HG03457 (cell line): Measurements from ENCODE around the gene SND1.

Experiments used
- ATAC-seq: cut with Tn5 transposase; IDR thresholded peaks from one replicate; pipeline ENCODE4 v1.9.1; 2021; ENCODE audit warnings: moderate number of reproducible peaks; ENCODE audit not compliant: unreplicated experiment

Gene SND1

DNA sequence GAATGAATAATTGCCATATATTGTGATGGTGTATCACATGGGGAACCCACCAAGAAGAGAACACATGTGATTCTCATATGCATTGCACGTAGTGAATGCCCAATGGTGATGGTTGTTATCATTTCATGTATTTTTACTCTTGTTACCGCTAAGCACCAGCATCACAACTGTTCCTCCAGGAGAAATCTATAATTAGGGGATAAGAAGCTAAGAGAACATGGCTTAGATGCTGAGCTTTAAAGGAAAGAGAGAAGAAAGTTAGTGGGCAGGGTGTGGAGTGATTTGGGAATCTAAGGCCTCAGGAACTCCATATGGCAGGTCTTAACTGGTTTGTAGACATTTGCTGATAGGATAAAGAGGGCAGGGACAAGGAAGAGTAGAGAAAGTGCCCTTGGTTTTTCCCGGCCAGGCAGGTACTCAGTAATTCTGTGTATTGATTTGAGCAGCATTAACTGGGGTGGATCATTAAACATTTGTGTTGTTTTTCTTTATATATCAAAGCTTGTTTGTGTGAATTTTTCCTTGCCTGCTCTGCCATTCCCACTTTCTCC, 233.3 kb downstream of the SND1 start:
- ATAC-seq, result no peak

GRCh38 chr7:127885843-127886242, 233.8 kb downstream of the SND1 start:
- ATAC-seq, result no peak

DNA sequence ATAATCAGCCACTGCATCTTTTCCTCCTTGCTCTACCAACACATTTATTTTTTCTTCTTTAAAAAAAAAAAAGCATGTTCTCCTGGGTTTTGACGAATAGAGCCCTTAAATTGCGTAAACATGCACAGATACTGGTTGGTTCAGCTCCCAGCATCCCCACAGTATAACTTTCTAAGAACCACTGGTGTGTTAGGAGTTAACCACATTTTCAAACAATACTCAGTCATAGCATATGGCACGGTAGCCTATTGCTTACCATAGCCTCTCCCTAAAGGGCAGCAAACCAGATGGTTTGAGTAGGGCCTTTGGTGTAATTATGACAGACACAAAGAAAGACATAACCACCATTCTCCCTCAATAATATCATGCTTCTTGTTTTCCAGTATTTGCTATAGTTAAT, 234.3 kb downstream of the SND1 start:
- no peak for ATAC-seq

GRCh38 chr7:127887096-127887495, 235.1 kb downstream of the SND1 start:
- no peak for ATAC-seq

DNA sequence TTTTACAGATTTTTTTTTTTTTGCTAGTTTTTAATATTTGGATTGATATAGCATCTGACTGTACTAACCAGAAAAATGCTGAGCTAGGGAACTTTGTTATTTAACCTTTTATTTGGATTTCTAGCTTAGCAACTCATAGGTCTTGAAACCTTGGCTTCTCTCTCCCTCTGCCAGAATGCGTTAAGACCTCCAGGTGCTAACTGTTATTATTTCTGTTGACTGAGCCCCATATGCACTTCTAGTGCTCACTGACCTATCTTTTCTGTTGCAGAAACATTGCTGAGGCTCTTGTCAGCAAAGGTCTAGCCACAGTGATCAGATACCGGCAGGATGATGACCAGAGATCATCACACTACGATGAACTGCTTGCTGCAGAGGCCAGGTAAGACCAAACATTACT, 235.6 kb downstream of the SND1 start:
- ATAC-seq, result no peak

- ATAC-seq, result no peak
Observed at GRCh38 chr7:127888411-127888810, 236.4 kb downstream of the SND1 start.

DNA sequence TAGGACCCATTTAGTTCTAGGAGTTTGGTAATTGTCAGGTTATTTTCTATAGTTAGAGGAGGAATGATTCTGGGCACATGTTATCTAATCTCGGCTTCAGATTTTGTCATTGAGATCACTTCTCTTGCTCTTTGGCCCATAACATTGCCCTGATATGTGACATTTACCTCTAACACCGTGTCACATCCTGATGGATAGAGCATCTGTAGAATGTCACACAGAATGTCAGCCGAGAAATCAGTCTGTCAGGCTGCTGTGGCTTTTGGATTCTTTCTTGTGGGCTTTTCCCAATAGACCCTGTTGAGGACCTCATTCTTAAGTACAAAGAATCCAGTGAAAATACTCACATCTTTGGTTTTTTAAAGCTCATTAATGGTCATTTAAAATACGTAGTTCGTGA, 236.8 kb downstream of the SND1 start:
- no peak for ATAC-seq

DNA sequence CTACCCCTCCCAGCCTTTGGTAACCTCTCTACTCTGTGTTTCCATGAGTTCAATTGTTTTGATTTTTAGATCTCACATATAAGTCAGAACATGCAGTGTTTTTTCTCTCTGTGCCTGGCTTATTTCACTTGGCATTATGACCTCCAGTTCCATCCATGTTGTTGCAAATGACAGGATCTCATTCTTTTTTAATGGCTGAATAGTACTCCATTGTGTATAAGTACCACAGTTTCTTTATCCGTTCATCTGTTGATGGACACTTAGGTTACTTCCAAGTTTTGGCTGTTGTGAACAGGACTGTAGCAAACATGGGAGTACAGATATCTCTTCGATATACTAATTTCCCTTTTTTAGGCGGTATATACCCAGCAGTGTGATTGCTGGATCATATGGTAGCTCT, 237.7 kb downstream of the SND1 start:
- no peak for ATAC-seq

GRCh38 chr7:127890726-127891125, 238.7 kb downstream of the SND1 start:
- ATAC-seq, result no peak

- ATAC-seq, result no peak
Observed at GRCh38 chr7:127891144-127891543, 239.2 kb downstream of the SND1 start.

GRCh38 chr7:127891854-127892438, 240.0 kb downstream of the SND1 start:
- ATAC-seq, result no peak

DNA sequence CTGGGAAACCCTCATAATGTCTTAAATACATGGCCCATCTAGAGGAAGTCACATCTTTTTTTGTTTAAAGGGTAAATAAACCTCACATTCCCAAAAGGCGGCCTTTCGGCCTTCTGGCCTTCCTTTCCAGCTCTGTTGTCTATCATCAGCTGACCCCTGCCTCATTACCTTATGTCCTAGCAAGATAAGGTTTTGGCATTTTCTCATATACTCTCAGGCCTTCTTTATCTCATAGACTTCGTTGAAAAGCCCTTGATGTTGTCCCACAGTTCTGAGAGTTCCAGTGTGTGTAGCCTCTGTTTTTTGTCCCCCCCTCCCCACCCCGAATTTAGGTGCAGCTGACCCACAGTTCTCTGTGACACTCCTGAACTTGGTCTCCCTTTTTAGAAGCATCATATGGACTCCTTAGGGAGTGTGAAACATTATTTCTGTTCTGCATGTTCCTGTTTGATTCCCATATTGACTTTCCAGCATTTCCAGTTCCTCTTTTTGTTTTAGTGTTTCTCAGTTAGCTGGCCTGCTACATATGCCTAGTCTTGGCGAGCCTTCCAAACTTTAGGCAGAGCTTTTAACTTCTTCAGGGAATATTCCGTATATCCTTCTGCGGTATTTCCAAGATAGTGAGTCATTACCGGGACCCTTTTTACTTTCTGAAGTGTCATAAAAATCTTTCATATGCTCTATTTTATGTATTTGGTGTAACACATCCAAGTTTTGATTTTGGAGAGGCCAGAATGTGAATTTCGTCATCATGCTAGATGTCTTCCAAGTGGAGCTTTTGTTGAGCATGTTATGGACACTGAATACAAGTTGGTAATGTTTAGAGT, 240.7 kb downstream of the SND1 start:
- ATAC-seq, result no peak

DNA sequence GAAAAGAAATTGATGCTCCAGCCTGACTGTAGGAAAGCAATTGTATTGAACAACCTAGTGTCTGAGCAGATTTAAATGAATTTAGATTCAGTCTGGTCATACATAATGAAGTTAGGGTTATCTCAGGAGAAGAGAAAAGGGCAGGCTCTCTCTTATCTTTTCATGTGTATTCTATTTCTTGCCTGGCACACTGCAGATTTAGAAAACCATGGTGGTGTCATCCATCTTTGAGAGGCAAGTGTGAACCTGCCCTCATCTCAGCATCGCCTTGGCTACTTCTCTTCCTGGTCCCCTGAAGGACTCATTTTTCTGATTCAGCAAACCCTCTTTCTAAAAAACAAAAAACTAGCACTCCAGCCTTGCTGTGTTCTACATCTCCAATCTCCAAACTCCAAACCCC, 241.6 kb downstream of the SND1 start:
- ATAC-seq, result no peak

DNA sequence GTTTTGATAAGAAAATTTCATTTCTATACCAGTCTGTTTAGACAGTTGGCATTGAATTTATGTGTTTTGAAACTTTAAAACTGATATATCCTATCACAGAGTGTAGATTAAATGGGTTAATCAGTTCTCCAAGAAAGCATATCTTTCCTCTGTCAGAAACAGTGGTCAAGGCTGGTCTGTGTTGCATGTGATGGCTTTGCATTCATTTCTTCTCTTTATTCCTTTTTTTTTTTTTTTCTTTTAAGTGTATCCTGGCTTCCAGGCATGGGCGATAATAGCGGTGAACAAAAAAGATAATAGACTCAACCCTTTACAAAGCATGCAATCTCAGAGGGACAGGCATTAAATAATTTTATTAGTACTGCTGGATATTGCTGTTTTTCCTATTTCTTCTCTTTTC, 242.6 kb downstream of the SND1 start:
- no peak for ATAC-seq

GRCh38 chr7:127895360-127895759, 243.4 kb downstream of the SND1 start:
- ATAC-seq, result no peak

DNA sequence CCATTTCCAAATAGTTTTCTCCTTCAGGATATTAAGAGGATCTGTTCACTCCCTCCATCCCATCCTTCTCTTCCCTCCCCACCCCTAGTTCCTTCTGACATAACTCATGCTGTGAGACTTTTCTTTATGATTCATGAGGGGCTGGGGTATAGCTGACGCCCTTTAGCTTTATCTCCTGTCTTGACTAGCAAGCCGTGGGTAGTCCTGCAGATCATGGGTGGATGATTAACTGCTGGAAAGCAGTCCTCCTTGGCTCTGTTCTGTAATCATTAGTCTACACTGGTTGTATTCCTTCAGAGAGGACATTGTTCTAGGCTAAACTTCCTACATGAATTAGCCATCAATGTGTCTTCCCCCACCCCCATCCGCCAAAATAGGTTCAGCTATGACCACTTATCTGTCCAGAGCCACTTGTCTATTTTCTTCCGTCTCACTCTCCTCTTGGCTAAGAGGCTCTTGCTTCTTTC, 243.9 kb downstream of the SND1 start:
- no peak for ATAC-seq

GRCh38 chr7:127896659-127897058, 244.7 kb downstream of the SND1 start:
- ATAC-seq, result no peak

GRCh38 chr7:127897704-127898454, 245.9 kb downstream of the SND1 start:
- no peak for ATAC-seq

DNA sequence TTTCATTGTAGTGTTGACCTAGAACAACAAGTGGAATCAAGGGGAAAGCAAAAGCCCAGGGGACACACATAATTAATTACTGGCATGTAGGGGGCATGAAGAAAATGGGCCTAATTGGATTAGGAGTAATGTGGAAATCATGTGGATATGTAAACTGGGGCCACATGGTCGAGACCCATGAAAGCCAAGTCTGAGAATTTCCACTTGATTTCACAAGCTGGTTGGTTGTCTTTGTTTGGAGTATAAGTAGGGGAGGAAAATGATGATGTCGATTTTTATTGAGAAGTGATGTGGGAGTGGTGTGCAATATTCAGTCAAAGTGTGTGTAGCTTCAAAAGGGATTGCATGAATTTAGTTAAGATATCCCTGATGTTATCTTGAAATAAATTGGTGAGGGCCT, 247.4 kb downstream of the SND1 start:
- no peak for ATAC-seq

DNA sequence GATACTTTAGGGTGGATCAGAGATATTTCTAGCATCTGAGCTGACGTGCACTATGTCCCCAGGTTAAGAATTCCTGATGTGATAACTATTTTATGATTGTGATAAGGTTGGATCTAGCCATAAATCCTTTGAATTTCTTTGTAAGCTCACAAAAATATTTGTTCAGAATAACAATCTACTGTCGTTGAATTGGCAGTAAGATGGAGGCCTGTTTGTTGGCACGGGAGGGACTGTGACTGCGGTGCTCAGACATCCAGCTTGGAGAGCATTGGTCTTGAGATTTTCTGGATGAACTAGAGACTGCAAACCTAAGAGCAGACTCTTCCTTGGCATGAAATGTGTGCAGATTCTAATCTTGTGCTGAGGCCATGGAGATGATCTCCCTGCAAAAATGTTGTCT, 248.1 kb downstream of the SND1 start:
- no peak for ATAC-seq
